DMS53 (cell line): ENCODE measurements around the gene CNTNAP2.
A peak's percentile ranks its signal among the peaks of the same experiment; 100 is the strongest.
"Not testable (repeated sequence)": the region's sequence is repeated elsewhere in the genome, so short reads cannot be mapped to it uniquely, and the experiment has no call there.

Source experiments
- DNase-seq: peaks from one replicate; lab custom pipeline; 2025; lab: John Stamatoyannopoulos, UW

CNTNAP2 gene

GRCh38 chr7:148397056-148397455 lies 2280.5 kb downstream of the CNTNAP2 start:
- no peak for DNase-seq

GRCh38 chr7:148397551-148397950 lies 2280.9 kb downstream of the CNTNAP2 start:
- no peak for DNase-seq

GRCh38 chr7:148397985-148398384 lies 2281.4 kb downstream of the CNTNAP2 start:
- no peak for DNase-seq

- DNase-seq: no peak
These were observed 2282.3 kb downstream of the CNTNAP2 start for GRCh38 chr7:148398844-148399365.

GRCh38 chr7:148400101-148400500 lies 2283.5 kb downstream of the CNTNAP2 start:
- DNase-seq: no peak

GRCh38 chr7:148402159-148402558 lies 2285.6 kb downstream of the CNTNAP2 start:
- DNase-seq: no peak

GRCh38 chr7:148403466-148403993 lies 2286.9 kb downstream of the CNTNAP2 start:
- no peak for DNase-seq

GRCh38 chr7:148408307-148408706 lies 2291.7 kb downstream of the CNTNAP2 start:
- DNase-seq: no peak

- no peak for DNase-seq
These were observed 2294.3 kb downstream of the CNTNAP2 start for GRCh38 chr7:148410905-148411304.

- no peak for DNase-seq
These were observed 2296.1 kb downstream of the CNTNAP2 start for GRCh38 chr7:148412691-148413090.

GRCh38 chr7:148419856-148420832 lies 2303.5 kb downstream of the CNTNAP2 start:
- no peak for DNase-seq

GRCh38 chr7:148422030-148422429 lies 2305.4 kb downstream of the CNTNAP2 start:
- no peak for DNase-seq

- DNase-seq: not testable (repeated sequence)
These were observed 2309.8 kb downstream of the CNTNAP2 start for GRCh38 chr7:148426393-148426792.

GRCh38 chr7:148430690-148431089 lies 2314.1 kb downstream of the CNTNAP2 start:
- DNase-seq: not testable (repeated sequence)

GRCh38 chr7:148433521-148434180 lies 2317.1 kb downstream of the CNTNAP2 start:
- no peak for DNase-seq

- DNase-seq: no peak
These were observed 2317.7 kb downstream of the CNTNAP2 start for GRCh38 chr7:148434181-148434757.

GRCh38 chr7:148434887-148435286 lies 2318.3 kb downstream of the CNTNAP2 start:
- no peak for DNase-seq

GRCh38 chr7:148435715-148436114 lies 2319.1 kb downstream of the CNTNAP2 start:
- DNase-seq: no peak

- no peak for DNase-seq
These were observed 2319.5 kb downstream of the CNTNAP2 start for GRCh38 chr7:148436135-148436534.

- peak; percentile 28 for DNase-seq
These were observed 2320.0 kb downstream of the CNTNAP2 start for GRCh38 chr7:148436571-148436970.

GRCh38 chr7:148437043-148437442 lies 2320.4 kb downstream of the CNTNAP2 start:
- DNase-seq: no peak

- no peak for DNase-seq
These were observed 2325.6 kb downstream of the CNTNAP2 start for GRCh38 chr7:148442141-148442655.
